Mesenteric fat pad (tissue), 1 donor: ENCODE measurements around the gene KHDC1L. TPM values are rescaled to one million over a fixed set of nuclear protein-coding genes. Genes with fewer than 3 reads are reported as not detected.
"Not testable (repeated sequence)": the region's sequence is repeated elsewhere in the genome, so short reads cannot be mapped to it uniquely, and the experiment has no call there.

Experiments used
- DNase-seq: peaks from one replicate; pipeline ENCODE4 v3.0.0-alpha.2; 2020; ENCODE audit warnings: low spot score
- total RNA-seq: library from RNA; stranded (reverse); fragmentation: NEBNext Ultra II Directional; extraction: Animal tissue kit (Norgen Biotek cat#: 25700); gene quantifications from one replicate; pipeline ENCODE4 v1.2.1, GENCODE V29; 2021
- donor health status: DM: yes; HTN: yes; CAD: no.

The KHDC1L gene
- total RNA-seq, 1 donor from 2014 or later: not detected

GRCh38 chr6:73207221-73207837 is 18.0 kb downstream of the KHDC1L start:
- no peak for DNase-seq

GRCh38 chr6:73204252-73204651 is 21.0 kb downstream of the KHDC1L start:
- DNase-seq: no peak

GRCh38 chr6:73203098-73203497 is 22.2 kb downstream of the KHDC1L start:
- DNase-seq: no peak

- DNase-seq: no peak
Measured at GRCh38 chr6:73200735-73201134, 24.6 kb downstream of the KHDC1L start.

GRCh38 chr6:73200247-73200646 is 25.0 kb downstream of the KHDC1L start:
- no peak for DNase-seq

- no peak for DNase-seq
Measured at GRCh38 chr6:73194744-73195143, 30.6 kb downstream of the KHDC1L start.

GRCh38 chr6:73193302-73193701 is 32.0 kb downstream of the KHDC1L start:
- not testable (repeated sequence) for DNase-seq

GRCh38 chr6:73182021-73182607 is 43.2 kb downstream of the KHDC1L start:
- DNase-seq: no peak

- no peak for DNase-seq
Measured at GRCh38 chr6:73180763-73181619, 44.3 kb downstream of the KHDC1L start.

- DNase-seq: no peak
Measured at GRCh38 chr6:73180076-73180738, 45.1 kb downstream of the KHDC1L start.

GRCh38 chr6:73177221-73177944 is 47.9 kb downstream of the KHDC1L start:
- DNase-seq: no peak

GRCh38 chr6:73176057-73176456 is 49.2 kb downstream of the KHDC1L start:
- DNase-seq: no peak

- DNase-seq: no peak
Measured at GRCh38 chr6:73174646-73175045, 50.6 kb downstream of the KHDC1L start.

Other genes with a start within 250 kb of the KHDC1L start
- gene KHDC1, start 37.7 kb upstream of the KHDC1L start, total RNA-seq: 0.35 TPM
- not detected for gene DPPA5, start 128.8 kb upstream of the KHDC1L start, total RNA-seq
- gene KHDC3L, start 137.2 kb upstream of the KHDC1L start, total RNA-seq: not detected
- gene OOEP, start 144.4 kb upstream of the KHDC1L start, total RNA-seq: not detected
- gene DDX43, start 169.3 kb upstream of the KHDC1L start, total RNA-seq: 0.32 TPM
- 6.0 TPM for gene CGAS, start 226.8 kb upstream of the KHDC1L start, total RNA-seq
- gene MTO1, start 236.2 kb upstream of the KHDC1L start, total RNA-seq: 20.3 TPM